Pons (tissue), 1 donor: Measurements from ENCODE around the gene PRTFDC1.
"Not testable (repeated sequence)": the region's sequence is repeated elsewhere in the genome, so short reads cannot be mapped to it uniquely, and the experiment has no call there.

Source experiments
- DNase-seq: peaks from one replicate; pipeline ENCODE4 v3.0.0-alpha.2; 2016; ENCODE audit warnings: low spot score

PRTFDC1 gene

GRCh38 chr10:24843256-24843655 is 109.2 kb downstream of the PRTFDC1 start:
- DNase-seq = no peak

GRCh38 chr10:24842856-24843255 is 109.5 kb downstream of the PRTFDC1 start:
- DNase-seq = no peak

GRCh38 chr10:24841530-24841929 is 110.9 kb downstream of the PRTFDC1 start:
- DNase-seq = no peak

GRCh38 chr10:24840784-24841183 is 111.6 kb downstream of the PRTFDC1 start:
- no peak for DNase-seq

GRCh38 chr10:24837781-24838180 is 114.6 kb downstream of the PRTFDC1 start:
- DNase-seq = not testable (repeated sequence)

- no peak for DNase-seq
These were observed 117.5 kb downstream of the PRTFDC1 start for GRCh38 chr10:24834869-24835268.

GRCh38 chr10:24826009-24826408 is 126.4 kb downstream of the PRTFDC1 start:
- no peak for DNase-seq

GRCh38 chr10:24825551-24825950 is 126.9 kb downstream of the PRTFDC1 start:
- no peak for DNase-seq

- no peak for DNase-seq
These were observed 127.9 kb downstream of the PRTFDC1 start for GRCh38 chr10:24824536-24824935.

GRCh38 chr10:24824124-24824523 is 128.3 kb downstream of the PRTFDC1 start:
- no peak for DNase-seq

GRCh38 chr10:24822590-24822989 is 129.8 kb downstream of the PRTFDC1 start:
- DNase-seq = no peak

GRCh38 chr10:24821986-24822385 is 130.4 kb downstream of the PRTFDC1 start:
- DNase-seq = no peak

- DNase-seq = no peak
These were observed 135.5 kb downstream of the PRTFDC1 start for GRCh38 chr10:24816868-24817396.

- DNase-seq = no peak
These were observed 137.7 kb downstream of the PRTFDC1 start for GRCh38 chr10:24814568-24815313.

GRCh38 chr10:24813856-24814255 is 138.6 kb downstream of the PRTFDC1 start:
- DNase-seq = no peak

- peak; percentile 80 for DNase-seq
These were observed 146.1 kb downstream of the PRTFDC1 start for GRCh38 chr10:24806262-24806661.

- DNase-seq = no peak
These were observed 147.4 kb downstream of the PRTFDC1 start for GRCh38 chr10:24804956-24805355.

- DNase-seq = no peak
These were observed 148.0 kb downstream of the PRTFDC1 start for GRCh38 chr10:24804392-24804791.

GRCh38 chr10:24802378-24802777 is 150.0 kb downstream of the PRTFDC1 start:
- DNase-seq = no peak

- DNase-seq = no peak
These were observed 151.5 kb downstream of the PRTFDC1 start for GRCh38 chr10:24800861-24801260.
